ENCODE data around the gene KCNJ15. TPM values are rescaled to one million over a fixed set of nuclear protein-coding genes. Genes with fewer than 3 reads are reported as not detected.

Gene KCNJ15
- total and polyA plus RNA-seq, 2 experiments from 2014 or later, result not detected

DNA sequence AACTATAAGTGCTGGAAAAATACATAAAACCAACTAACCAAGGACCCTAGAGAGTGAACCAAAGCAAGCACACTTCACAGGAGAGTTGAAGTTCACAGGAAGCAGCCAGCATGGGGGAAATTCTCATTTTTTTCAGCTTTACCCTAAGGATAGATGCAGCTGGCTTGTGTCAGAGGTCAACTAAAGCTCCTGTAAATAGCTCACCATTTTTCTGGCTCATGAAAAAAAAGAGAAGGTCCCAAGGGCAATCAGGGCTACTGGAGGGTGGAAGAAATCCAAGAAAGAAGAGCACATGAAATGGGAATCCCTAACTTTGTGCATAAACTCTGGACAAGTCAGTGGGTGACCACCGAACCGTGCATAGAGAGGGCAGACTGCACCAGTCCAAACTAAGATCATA is 58.3 kb downstream of the KCNJ15 start (continued):
- TF ChIP-seq ZNF462 (CRISPR knock-in tag; IDR thresholded peaks at IDR 0.05) (no peak), JUNB (IDR thresholded peaks at IDR 0.05; ENCODE audit: unreplicated experiment) (no peak), POLR2AphosphoS5 (IDR thresholded peaks at IDR 0.05; ENCODE audit: low read depth) (no peak), CREB1 (CRISPR knock-in tag; IDR thresholded peaks at IDR 0.05; ENCODE audit: low read depth) (no peak)

- no peaks in the 10 kb centered on the region for H4K20me1 ChIP-seq (replicated peaks; ENCODE audit: insufficient read depth)
- no peak for DNase-seq (ENCODE audit: low spot score)
- no peak overlapping the region for H3K4me3 Mint-ChIP-seq
- no peak overlapping the region for H3K4me3 ChIP-seq
- no peaks in the 10 kb centered on the region; the same call in 1 of the 2 replicates for H3K36me3 ChIP-seq (ENCODE audit: insufficient read depth)
- H3K27me3 ChIP-seq (ENCODE audit: insufficient read depth), result no peaks in the 10 kb centered on the region
- H3K9me2 ChIP-seq (ENCODE audit: insufficient read depth), result peaks cover 6% of the 10 kb centered on the region; the same call in 1 of the 2 replicates
- no peaks in the 10 kb centered on the region; the same call in 2 of the 3 replicates for H3K9me3 Mint-ChIP-seq
- no peaks in the 10 kb centered on the region for H3K36me3 Mint-ChIP-seq (ENCODE audit: low read depth)
- no peaks in the 10 kb centered on the region for H3F3A ChIP-seq (replicated peaks; ENCODE audit: low read depth)
- peaks cover 12% of the 10 kb centered on the region for H3K4me1 ChIP-seq (ENCODE audit: insufficient read depth)
- H2AFZ ChIP-seq, result no peak overlapping the region
- no peak overlapping the region for H3K27ac Mint-ChIP-seq
- H3K27me3 Mint-ChIP-seq (ENCODE audit: insufficient read depth, low read depth, poor library complexity), result no peaks in the 10 kb centered on the region
- no peaks in the 10 kb centered on the region for H3K79me2 ChIP-seq (replicated peaks; ENCODE audit: insufficient read depth)
- no peak overlapping the region for H3K27ac ChIP-seq (ENCODE audit: low read depth)
- H3K4me2 ChIP-seq, result no peak overlapping the region
- ATAC-seq, result no peak
- H3K4me1 Mint-ChIP-seq, result peaks cover 14% of the 10 kb centered on the region
- TF ChIP-seq ZNF114 (CRISPR knock-in tag; IDR thresholded peaks at IDR 0.05) (no peak), ETS1 (IDR thresholded peaks at IDR 0.05) (no peak), ZNF462 (CRISPR knock-in tag; IDR thresholded peaks at IDR 0.05) (no peak), EZH2phosphoT487 (IDR thresholded peaks at IDR 0.05; ENCODE audit: unreplicated experiment) (no peak), CREB1 (CRISPR knock-in tag; IDR thresholded peaks at IDR 0.05; ENCODE audit: low read depth) (no peak), JUNB (IDR thresholded peaks at IDR 0.05; ENCODE audit: unreplicated experiment) (no peak), STAT1 (IDR thresholded peaks at IDR 0.05; ENCODE audit: unreplicated experiment) (no peak), NANOG (IDR thresholded peaks at IDR 0.05; ENCODE audit: borderline replicate concordance) (no peak)
These were observed 63.0 kb downstream of the KCNJ15 start for GRCh38 chr21:38319781-38320180.

All from GM23338 (cell line).